Ovary (tissue), 9 donors: ENCODE measurements around the gene PTPRG. TPM values are rescaled to one million over a fixed set of nuclear protein-coding genes. Genes with fewer than 3 reads are reported as not detected.

Experiments used
- DNase-seq, 5 donors: peaks; one replicate each; pipeline ENCODE4 v3.0.0-alpha.2; 2019 to 2020
- H3K27ac ChIP-seq, 2 donors: fragments of 200-600 bp; one replicate each; pipeline versions ENCODE4 v1.5.1 to v1.8.0; 2019 to 2022
- H3K27me3 ChIP-seq: fragments of 200-600 bp; one replicate; pipeline ENCODE4 v1.8.0; 2022
- H3K36me3 ChIP-seq: fragments of 200-600 bp; sonication (generic); one replicate; pipeline ENCODE4 v1.5.1; 2019
- H3K4me1 ChIP-seq: one replicate; pipeline ENCODE4 v1.8.1; 2013; ENCODE audit warnings: mild to moderate bottlenecking, moderate library complexity; ENCODE audit not compliant: insufficient read depth
- H3K4me3 ChIP-seq: fragments of 200-600 bp; sonication (generic); one replicate; pipeline ENCODE4 v1.5.1; 2017
- H3K9me3 ChIP-seq, 2 donors: fragments of 200-600 bp in 1 of 2; sonication (generic) in 1 of 2; one replicate each; pipeline versions ENCODE4 v1.5.1 to v1.8.1; 2013 to 2019; ENCODE audit warnings: mild to moderate bottlenecking in 1 of 2, moderate library complexity in 1 of 2
- CTCF ChIP-seq, 3 donors: fragments of 450-650 bp in 2 of 3; fragments of 200-600 bp in 1 of 3; IDR thresholded peaks; one replicate each; pipeline versions ENCODE4 v1.5.1 to v1.8.0; 2016 to 2022; ENCODE audit warnings: antibody characterized with exemption in 3 of 3, mild to moderate bottlenecking in 1 of 3
- EP300 ChIP-seq: sonication (generic); formaldehyde crosslinking; IDR thresholded peaks from one replicate; pipeline ENCODE4 v1.6.1; 2017; ENCODE audit warnings: antibody characterized with exemption
- POLR2A ChIP-seq: fragments of 450-650 bp; IDR thresholded peaks from one replicate; pipeline ENCODE4 v1.6.1; 2017; ENCODE audit warnings: antibody characterized with exemption, mild to moderate bottlenecking, moderate library complexity
- WGBS, 3 donors: extraction: QIAGEN DNeasy Blood & Tissue Kit in 1 of 3; methylation state at CpG; one replicate each; pipeline versions ENCODE4 v1.1.5 to v1.1.7; 2013 to 2017; 5-methylcytosine and 5-hydroxymethylcytosine counted together
- intact Hi-C, 4 donors: fragments of 100-400 bp; cut with DNase I; formaldehyde crosslinking; loops; one replicate each; pipeline versions ENCODE4 v1.11.0 to v1.15.1; 2022 to 2023
- polyA plus RNA-seq, 2 donors: library from polyadenylated mRNA; stranded (reverse); fragments of 200-250 nt in 1 of 2; fragments of 350-450 nt in 1 of 2; fragmentation: Illumina TruSeq in 1 of 2; extraction: RNeasy Lipid Tissue Mini Kit (QIAGEN cat#74804) in 1 of 2; gene quantifications; one replicate each; pipeline ENCODE4 v1.2.3, GENCODE V29; 2013 to 2014
- total RNA-seq, 7 donors: library from RNA; depleted of rRNA in 2 of 7; stranded (reverse); fragments of >200 nt in 2 of 7; fragmentation: NEBNext Ultra II Directional in 3 of 7; extraction: Animal tissue kit (Norgen Biotek cat#: 25700) in 3 of 7; gene quantifications; one replicate each; pipeline versions ENCODE4 v1.1.0 to v1.2.4, GENCODE V29; 2016 to 2023
- donor health status: DM: no; HTN: no; CAD: no; lungs with moderate emphysema.
- donor health status: DM: no; HTN: no; CAD: no.
- donor health status: Bipolar disorder and iron deficiency.
- donor health status: DM: yes; HTN: yes; CAD: no.
- donor health status: DM: no; HTN: no; CAD: no.
- donor health status: DM: yes; HTN: yes; CAD: no.

The PTPRG gene
- total and polyA plus RNA-seq, 9 donors, result 18.2 to 87.9 (median 47.7) TPM

DNA sequence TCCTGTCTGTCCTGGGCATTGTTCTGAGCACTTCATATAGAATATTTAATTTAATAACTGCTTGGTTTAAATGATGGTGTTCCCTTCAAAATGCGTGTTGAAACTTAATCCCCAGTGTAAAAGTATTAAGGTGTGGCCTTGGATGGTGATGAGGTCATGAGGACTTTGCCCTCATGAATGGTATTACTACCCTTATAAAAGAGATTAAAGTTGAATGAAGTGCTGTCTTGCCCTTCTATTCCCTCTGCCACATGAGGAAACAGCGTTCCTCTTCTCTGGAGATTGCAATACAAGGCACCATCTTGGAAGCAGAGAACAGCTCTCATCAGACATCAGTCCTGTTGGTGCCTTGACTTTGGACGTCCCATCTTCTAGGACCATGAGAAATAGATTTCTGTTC is 374.4 kb downstream of the PTPRG start:
- 97 to 99% (median 98%) methylated on average over 3 of the region's 3 CpGs for WGBS, 3 donors

DNA sequence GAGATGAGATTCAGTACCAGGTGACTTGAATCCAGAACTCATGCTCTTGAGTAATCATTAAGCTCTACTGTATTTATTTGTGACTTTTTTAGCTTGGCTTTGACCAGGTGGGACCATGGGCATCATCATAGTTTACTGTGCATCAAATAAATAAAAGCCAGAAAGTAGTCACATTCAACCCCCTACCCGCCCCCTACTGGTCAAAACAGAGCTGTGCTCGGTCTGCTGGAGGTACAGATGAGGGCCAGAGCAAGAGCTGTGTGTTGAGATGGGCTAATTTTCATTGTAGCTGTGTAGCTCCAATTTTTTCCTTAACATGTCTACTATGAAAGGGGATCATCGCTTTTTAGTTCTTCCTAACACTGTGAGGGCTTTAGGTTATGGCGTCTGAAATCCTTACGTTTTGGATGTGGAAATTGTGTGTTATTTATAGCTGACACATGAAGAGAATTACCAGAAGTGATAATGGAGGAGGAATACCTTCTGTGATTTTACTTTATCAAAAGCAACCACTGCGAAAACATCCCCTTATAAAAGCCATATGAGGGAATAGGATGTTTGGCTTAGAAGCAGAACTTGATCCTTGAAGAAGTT is 375.1 kb downstream of the PTPRG start:
- 86 to 89% (median 88%) methylated on average over 6 of the region's 6 CpGs for WGBS, 3 donors
- DNase-seq, result no peak

More for the DNA sequence above, 374.4 kb downstream of the PTPRG start:
- H3K27me3 ChIP-seq, result no peaks in the 10 kb centered on the region
- H3K4me3 ChIP-seq, result no peak overlapping the region
- H3K9me3 ChIP-seq, result no peaks in the 10 kb centered on the region
- no peak for TF ChIP-seq POLR2A
- no peak for TF ChIP-seq CTCF (IDR thresholded peaks at IDR 0.05)
- no peak for TF ChIP-seq EP300
- no peaks in the 10 kb centered on the region for H3K36me3 ChIP-seq
- H3K4me1 ChIP-seq, result peaks cover 12% of the 10 kb centered on the region
- intact Hi-C loops, result no loop called here
- H3K27ac ChIP-seq, result no peak overlapping the region
- DNase-seq, result no peak

GRCh38 chr3:61937477-61937876 is 376.1 kb downstream of the PTPRG start:
- no peaks in the 10 kb centered on the region for H3K36me3 ChIP-seq
- no peak for TF ChIP-seq CTCF (IDR thresholded peaks at IDR 0.05)
- no peak for TF ChIP-seq EP300
- no peak for TF ChIP-seq POLR2A
- DNase-seq, result no peak
- H3K4me1 ChIP-seq, result peaks cover 4% of the 10 kb centered on the region
- no peaks in the 10 kb centered on the region for H3K9me3 ChIP-seq
- no peak overlapping the region for H3K4me3 ChIP-seq
- H3K27ac ChIP-seq, result no peak overlapping the region
- no peaks in the 10 kb centered on the region for H3K27me3 ChIP-seq
- WGBS, 3 donors, result 47 to 58% (median 52%) methylated on average over 3 of the region's 3 CpGs
- intact Hi-C loops, result no loop called here

More for the DNA sequence above, 375.1 kb downstream of the PTPRG start:
- no peaks in the 10 kb centered on the region for H3K27me3 ChIP-seq
- H3K4me1 ChIP-seq, result peaks cover 7% of the 10 kb centered on the region
- no peaks in the 10 kb centered on the region for H3K36me3 ChIP-seq
- H3K9me3 ChIP-seq, result no peaks in the 10 kb centered on the region
- intact Hi-C loops, result no loop called here
- no peak for TF ChIP-seq POLR2A
- TF ChIP-seq CTCF (IDR thresholded peaks at IDR 0.05), result no peak
- no peak overlapping the region for H3K4me3 ChIP-seq
- no peak overlapping the region for H3K27ac ChIP-seq

DNA sequence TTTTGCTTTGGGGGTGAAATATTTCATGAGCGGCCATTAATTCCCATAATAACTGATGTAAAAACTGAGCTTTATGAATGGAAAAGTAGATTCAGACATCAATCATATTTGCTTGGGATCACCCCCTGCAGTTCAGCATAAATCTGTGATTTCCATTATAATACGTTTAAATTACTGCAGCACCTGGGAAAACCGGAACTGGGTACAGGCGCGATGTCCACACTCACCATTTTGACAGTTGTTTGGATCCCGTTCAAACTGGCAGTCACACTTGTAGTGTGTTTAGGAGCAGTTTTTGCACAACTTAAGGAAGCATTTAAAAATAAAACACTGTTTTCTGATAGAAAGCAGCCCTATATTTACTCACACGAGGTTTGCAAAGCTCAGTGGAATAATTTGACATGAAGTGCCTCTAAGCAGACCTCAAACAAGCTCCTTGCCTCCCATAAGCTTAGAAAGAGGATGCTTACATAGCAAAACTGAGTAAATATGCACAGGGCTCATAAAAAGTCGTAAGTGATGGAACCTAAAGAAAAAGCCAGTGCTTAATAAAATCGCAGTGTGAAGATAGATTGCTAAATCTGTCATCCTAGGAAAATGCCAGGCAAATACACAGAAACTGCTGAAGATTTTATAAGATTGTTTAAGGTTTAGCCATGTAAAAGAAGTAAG is 377.6 kb downstream of the PTPRG start:
- no peak overlapping the region for H3K27ac ChIP-seq
- DNase-seq, result no peak
- no peak overlapping the region for H3K4me3 ChIP-seq
- intact Hi-C loops, result no loop called here
- H3K27me3 ChIP-seq, result no peaks in the 10 kb centered on the region
- H3K36me3 ChIP-seq, result no peaks in the 10 kb centered on the region
- TF ChIP-seq POLR2A (no peak), EP300 (no peak), CTCF (IDR thresholded peaks at IDR 0.05) (no peak)
- H3K4me1 ChIP-seq, result no peaks in the 10 kb centered on the region
- WGBS, 3 donors, result 86 to 92% (median 88%) methylated on average over 9 of the region's 9 CpGs
- H3K9me3 ChIP-seq, result no peaks in the 10 kb centered on the region
